Calu3 (cell line): Measurements from ENCODE around the gene SYNGR1. TPM values are rescaled to one million over a fixed set of nuclear protein-coding genes. Genes with fewer than 3 reads are reported as not detected.

Experiments used
- BruUV-seq: library from RNA; stranded (reverse); fragments of 400-500 nt; replicated peaks from 2 replicates; lab custom pipeline; 2021; lab: Mats Ljungman, UMichigan
- CTCF ChIA-PET: fragments of 300-600 bp; sonication (Branson Sonifier 250); formaldehyde crosslinking; loops from one replicate; lab custom pipeline; 2022; ENCODE audit warnings: antibody characterized with exemption; lab: Charles Lee
- DNase-seq: peaks from one replicate; pipeline ENCODE4 v3.0.0; 2022
- H3K27ac Mint-ChIP-seq: one replicate; pipeline ENCODE4 v1.8.0; 2022; ENCODE audit warnings: mixed read lengths; ENCODE audit not compliant: unreplicated experiment
- H3K27me3 Mint-ChIP-seq: one replicate; pipeline ENCODE4 v1.8.0; 2022; ENCODE audit warnings: mixed read lengths; ENCODE audit not compliant: unreplicated experiment
- H3K36me3 Mint-ChIP-seq: one replicate; pipeline ENCODE4 v1.8.0; 2022; ENCODE audit warnings: mild to moderate bottlenecking, moderate library complexity, mixed read lengths; ENCODE audit not compliant: insufficient read depth, unreplicated experiment
- H3K4me1 Mint-ChIP-seq: one replicate; pipeline ENCODE4 v1.8.0; 2022; ENCODE audit warnings: mild to moderate bottlenecking, low read depth, mixed read lengths; ENCODE audit not compliant: unreplicated experiment
- H3K4me3 Mint-ChIP-seq: one replicate; pipeline ENCODE4 v1.8.0; 2022; ENCODE audit warnings: mild to moderate bottlenecking, low read depth, moderate library complexity, mixed read lengths; ENCODE audit not compliant: unreplicated experiment
- H3K9me3 Mint-ChIP-seq: one replicate; pipeline ENCODE4 v1.8.0; 2022; ENCODE audit warnings: low read depth, mixed read lengths; ENCODE audit not compliant: unreplicated experiment
- CTCF ChIP-seq: fragments of 200-600 bp; IDR thresholded peaks from one replicate; pipeline ENCODE4 v1.8.0; 2022; ENCODE audit warnings: antibody characterized with exemption; ENCODE audit not compliant: unreplicated experiment
- intact Hi-C: fragments of 100-400 bp; cut with micrococcal nuclease; formaldehyde crosslinking; loops from one replicate; pipeline ENCODE4 v1.10.0; 2022; ENCODE audit not compliant: unreplicated experiment
- total RNA-seq: library from RNA; stranded (reverse); gene quantifications from 2 replicates; pipeline ENCODE4 v1.2.3, GENCODE V29; 2022

Gene SYNGR1
- total RNA-seq, 1 experiment from 2014 or later: 12.3 TPM

GRCh38 chr22:39302431-39302960 lies 47.3 kb upstream of the SYNGR1 start:
- Mint-ChIP-seq H3K36me3 (peaks cover 11% of the 10 kb centered on the region), H3K9me3 (no peaks in the 10 kb centered on the region), H3K4me1 (peaks cover 48% of the 10 kb centered on the region), H3K27ac (no peak overlapping the region), H3K27me3 (no peaks in the 10 kb centered on the region), H3K4me3 (no peak overlapping the region)
- DNase-seq: no peak
- intact Hi-C loops: no loop called here
- TF ChIP-seq CTCF: no peak
- no TSS peak for BruUV-seq
- CTCF ChIA-PET: interaction anchor here (0.6 kb wide), 1 partner anchor 96 kb away, joined by 6 read pairs; no protein-coding TSS in a partner anchor

- CTCF ChIA-PET: interaction anchor here (0.7 kb wide), 1 partner anchor 1121 kb away, joined by 3 read pairs; no protein-coding TSS in a partner anchor
Measured at GRCh38 chr22:39303358-39303757, 46.4 kb upstream of the SYNGR1 start.

GRCh38 chr22:39303892-39304671 lies 45.7 kb upstream of the SYNGR1 start:
- CTCF ChIA-PET: interaction anchor here (0.6 kb wide), 1 partner anchor 615 kb away, joined by 4 read pairs; no protein-coding TSS in a partner anchor

More at GRCh38 chr22:39303358-39303757, 46.4 kb upstream of the SYNGR1 start:
- intact Hi-C loops: no loop called here
- Mint-ChIP-seq H3K36me3 (peaks cover 11% of the 10 kb centered on the region), H3K4me3 (no peak overlapping the region), H3K27me3 (no peaks in the 10 kb centered on the region), H3K27ac (no peak overlapping the region), H3K4me1 (peaks cover 40% of the 10 kb centered on the region), H3K9me3 (no peaks in the 10 kb centered on the region)
- DNase-seq: no peak
- BruUV-seq: no TSS peak
- TF ChIP-seq CTCF: no peak

More at GRCh38 chr22:39303892-39304671, 45.7 kb upstream of the SYNGR1 start:
- Mint-ChIP-seq H3K36me3 (peaks cover 19% of the 10 kb centered on the region), H3K27me3 (no peaks in the 10 kb centered on the region), H3K27ac (no peak overlapping the region), H3K4me1 (peaks cover 45% of the 10 kb centered on the region), H3K4me3 (no peak overlapping the region), H3K9me3 (no peaks in the 10 kb centered on the region)
- intact Hi-C loops: no loop called here
- BruUV-seq: no TSS peak
- no peak for TF ChIP-seq CTCF
- no peak for DNase-seq
